Raji (cell line): ENCODE results near the gene LTBP4.

ENCODE experiments used
- POLR2A ChIP-seq: IDR thresholded peaks from 2 replicates; pipeline ENCODE4 v1.6.1; 2011; ENCODE audit warnings: low read depth, low read length, control low read depth; ENCODE audit not compliant: insufficient read depth

LTBP4 gene

GRCh38 chr19:40612831-40613689 lies 11.9 kb downstream of the LTBP4 start:
- no peak for TF ChIP-seq POLR2A

- TF ChIP-seq POLR2A, result peak; percentile 74
Observed at GRCh38 chr19:40613690-40614621, 12.8 kb downstream of the LTBP4 start.

GRCh38 chr19:40614622-40615411 lies 13.6 kb downstream of the LTBP4 start:
- TF ChIP-seq POLR2A, result peak; percentile 41

DNA sequence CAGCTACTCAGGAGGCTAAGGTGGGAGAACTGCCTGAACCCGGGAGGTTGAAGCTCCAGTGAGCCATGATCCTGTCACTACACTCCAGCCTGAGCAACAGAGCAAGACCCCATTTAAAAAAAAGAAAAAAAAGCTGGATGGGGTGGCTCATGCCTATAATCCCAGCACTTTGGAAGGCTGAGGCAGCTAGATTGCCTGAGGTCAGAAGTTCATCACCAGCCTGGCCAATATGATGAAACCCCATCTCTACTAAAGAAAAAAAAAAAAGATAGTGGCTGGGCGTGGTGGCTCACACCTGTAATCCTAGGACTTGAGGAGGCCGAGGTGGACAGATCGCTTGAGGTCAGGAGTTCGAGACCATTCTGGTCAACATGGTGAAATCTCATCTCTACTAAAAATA lies 15.0 kb downstream of the LTBP4 start:
- no peak for TF ChIP-seq POLR2A

GRCh38 chr19:40616941-40617340 lies 15.8 kb downstream of the LTBP4 start:
- TF ChIP-seq POLR2A, result no peak

DNA sequence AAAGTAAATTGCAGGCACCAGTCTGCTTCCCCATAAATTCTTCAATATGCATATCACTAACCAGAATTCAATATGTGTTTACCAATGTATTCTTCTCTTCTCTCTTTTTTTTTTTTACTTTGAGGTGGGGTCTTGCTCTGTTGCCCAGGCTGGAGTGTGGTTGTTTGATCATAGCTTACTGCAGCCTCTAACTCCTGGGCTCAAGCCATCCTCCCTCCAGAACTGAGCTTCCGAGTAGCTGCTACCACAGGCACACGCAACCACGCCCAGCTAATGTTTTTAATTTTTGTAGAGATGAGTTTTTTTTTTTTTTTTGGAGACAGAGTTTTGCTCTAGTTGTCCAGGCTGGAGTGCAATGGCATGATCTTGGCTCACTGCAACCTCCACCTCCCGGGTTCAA lies 16.8 kb downstream of the LTBP4 start:
- TF ChIP-seq POLR2A, result no peak

- TF ChIP-seq POLR2A, result no peak
Observed at GRCh38 chr19:40619333-40620160, 18.4 kb downstream of the LTBP4 start.

DNA sequence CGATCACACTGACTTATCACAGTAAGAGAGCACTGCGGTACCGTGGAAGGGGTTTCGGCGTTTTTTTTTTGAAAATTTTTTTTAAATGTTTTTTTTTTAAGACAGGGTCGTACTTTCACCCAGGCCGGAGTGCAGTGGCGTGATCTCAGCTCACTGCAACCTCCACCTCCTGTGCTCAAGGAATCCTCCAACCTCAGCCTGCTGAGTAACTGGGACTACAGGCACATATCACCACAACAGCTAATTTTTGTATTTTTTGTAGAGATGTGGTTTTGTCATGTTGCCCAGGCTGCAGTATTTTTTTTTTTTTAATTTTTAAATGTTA lies 19.0 kb downstream of the LTBP4 start:
- no peak for TF ChIP-seq POLR2A

DNA sequence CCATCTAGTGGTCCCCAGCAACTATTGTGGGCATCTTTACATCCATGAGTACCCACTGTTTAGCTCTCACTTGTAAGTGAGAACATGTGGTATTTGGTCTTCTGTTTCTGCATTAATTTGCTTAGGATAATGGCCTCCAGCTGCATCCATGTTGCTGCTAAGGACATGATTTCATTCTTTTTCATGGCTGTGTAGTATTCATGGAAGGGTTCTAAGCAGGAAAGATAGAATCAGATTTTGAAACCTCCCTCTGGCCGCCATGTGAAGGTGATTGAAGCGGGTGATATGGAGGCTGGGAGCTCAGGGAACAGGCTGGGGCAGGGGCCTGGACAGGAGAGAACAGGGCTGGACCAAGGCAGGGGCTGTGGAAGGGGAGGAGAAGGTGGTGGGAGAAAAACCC lies 20.1 kb downstream of the LTBP4 start:
- no peak for TF ChIP-seq POLR2A

GRCh38 chr19:40621966-40622772 lies 21.0 kb downstream of the LTBP4 start:
- TF ChIP-seq POLR2A, result no peak

DNA sequence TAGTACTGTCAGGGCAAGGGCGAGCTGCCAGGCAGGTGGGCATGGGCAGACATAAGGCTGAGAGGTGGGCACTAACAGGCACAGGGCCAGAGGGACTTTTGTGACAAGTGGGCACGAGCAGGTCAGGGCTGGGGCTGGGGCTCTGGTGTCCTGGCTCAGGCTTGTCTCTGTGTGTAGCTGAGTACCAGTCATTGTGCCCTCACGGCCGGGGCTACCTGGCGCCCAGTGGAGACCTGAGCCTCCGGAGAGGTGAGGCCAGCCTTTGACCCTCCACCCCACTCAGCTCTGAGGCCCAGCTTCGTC lies 21.6 kb downstream of the LTBP4 start:
- TF ChIP-seq POLR2A, result no peak

GRCh38 chr19:40623403-40624251 lies 22.5 kb downstream of the LTBP4 start:
- TF ChIP-seq POLR2A, result no peak

DNA sequence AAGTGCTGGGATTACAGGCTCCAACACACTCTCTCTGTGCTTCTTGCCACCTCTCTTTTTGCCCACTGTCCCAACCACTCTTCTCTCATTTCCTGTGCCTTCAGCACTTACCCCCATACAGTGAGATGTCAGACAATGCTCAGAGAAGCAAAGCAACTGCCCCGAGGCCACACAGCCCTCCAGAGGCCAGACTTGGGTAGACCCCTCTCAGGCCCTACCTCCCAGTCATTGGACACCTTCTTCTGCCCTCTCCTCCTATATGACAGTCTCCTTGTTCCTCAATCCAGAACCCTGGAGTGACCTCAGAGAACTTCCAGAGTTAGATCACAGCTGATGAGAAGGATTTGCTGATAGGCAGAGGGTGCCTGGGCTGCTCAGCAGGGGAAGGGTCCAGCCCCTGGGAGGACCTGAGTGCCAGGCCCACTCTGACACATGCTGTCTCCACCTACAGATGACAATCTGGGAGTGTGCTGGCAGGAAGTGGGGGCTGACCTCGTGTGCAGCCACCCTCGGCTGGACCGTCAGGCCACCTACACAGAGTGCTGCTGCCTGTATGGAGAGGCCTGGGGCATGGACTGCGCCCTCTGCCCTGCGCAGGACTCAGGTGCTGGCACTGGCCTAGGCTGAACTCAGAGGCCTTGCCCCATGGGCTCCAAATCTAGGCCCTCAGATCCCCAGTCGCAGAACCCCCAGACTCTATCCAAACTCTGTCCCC lies 24.4 kb downstream of the LTBP4 start:
- no peak for TF ChIP-seq POLR2A

- no peak for TF ChIP-seq POLR2A
Observed at GRCh38 chr19:40626918-40627317, 25.7 kb downstream of the LTBP4 start.
